OCI-LY3 (cell line): Measurements from ENCODE around the gene AASDH.

Experiments used
- EZH2phosphoT487 ChIP-seq: fragments of 200-600 bp; shearing (Covaris generic); IDR thresholded peaks from 2 replicates; pipeline ENCODE4 v1.6.1; 2018; ENCODE audit warnings: antibody characterized with exemption, mixed run types, low read depth
- TF ChIP-seq, protein P1 (sequence below): fragments of 200-600, 300-600 bp; sonication (generic); IDR thresholded peaks from 2 replicates; pipeline ENCODE4 v1.5.1; 2014; ENCODE audit warnings: antibody characterized with exemption, low read length, low read depth

DNA sequence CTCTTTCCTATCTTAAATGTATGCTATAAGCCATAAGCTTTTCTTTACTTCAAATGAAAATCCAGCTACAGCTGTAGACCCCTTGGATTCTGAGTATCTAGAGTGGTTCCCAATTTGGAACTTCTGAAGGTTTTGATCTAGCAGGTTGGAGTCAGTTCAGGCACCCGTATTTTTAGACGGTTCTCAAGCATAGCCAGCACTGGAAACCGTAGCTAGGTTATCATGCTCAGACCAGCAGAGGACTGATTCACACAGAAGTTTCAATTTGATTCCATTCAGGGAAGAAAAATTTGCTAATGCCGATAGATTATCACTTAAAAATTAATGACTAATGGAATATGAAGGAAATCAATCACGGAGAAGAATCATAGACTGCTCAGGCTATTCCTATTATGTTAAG lies 36.9 kb upstream of the AASDH start:
- TF ChIP-seq, protein P1, sequence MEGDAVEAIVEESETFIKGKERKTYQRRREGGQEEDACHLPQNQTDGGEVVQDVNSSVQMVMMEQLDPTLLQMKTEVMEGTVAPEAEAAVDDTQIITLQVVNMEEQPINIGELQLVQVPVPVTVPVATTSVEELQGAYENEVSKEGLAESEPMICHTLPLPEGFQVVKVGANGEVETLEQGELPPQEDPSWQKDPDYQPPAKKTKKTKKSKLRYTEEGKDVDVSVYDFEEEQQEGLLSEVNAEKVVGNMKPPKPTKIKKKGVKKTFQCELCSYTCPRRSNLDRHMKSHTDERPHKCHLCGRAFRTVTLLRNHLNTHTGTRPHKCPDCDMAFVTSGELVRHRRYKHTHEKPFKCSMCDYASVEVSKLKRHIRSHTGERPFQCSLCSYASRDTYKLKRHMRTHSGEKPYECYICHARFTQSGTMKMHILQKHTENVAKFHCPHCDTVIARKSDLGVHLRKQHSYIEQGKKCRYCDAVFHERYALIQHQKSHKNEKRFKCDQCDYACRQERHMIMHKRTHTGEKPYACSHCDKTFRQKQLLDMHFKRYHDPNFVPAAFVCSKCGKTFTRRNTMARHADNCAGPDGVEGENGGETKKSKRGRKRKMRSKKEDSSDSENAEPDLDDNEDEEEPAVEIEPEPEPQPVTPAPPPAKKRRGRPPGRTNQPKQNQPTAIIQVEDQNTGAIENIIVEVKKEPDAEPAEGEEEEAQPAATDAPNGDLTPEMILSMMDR = no peak
- no peak for TF ChIP-seq EZH2phosphoT487
